Muscle layer of duodenum (tissue), 2 donors: Measurements from ENCODE around the gene TPSAB1.
"Not testable (repeated sequence)": the region's sequence is repeated elsewhere in the genome, so short reads cannot be mapped to it uniquely, and the experiment has no call there.

Experiments used
- H3K27ac ChIP-seq: one replicate; pipeline ENCODE4 v1.7.0; 2013; ENCODE audit warnings: mild to moderate bottlenecking, low read length
- H3K27me3 ChIP-seq: one replicate; pipeline ENCODE4 v1.7.0; 2013; ENCODE audit warnings: low read depth, mild to moderate bottlenecking, control low read depth, low read length
- H3K36me3 ChIP-seq, 2 donors: one replicate each; pipeline ENCODE4 v1.7.0; 2013; ENCODE audit warnings: low read length in 2 of 2, control low read depth in 1 of 2, mild to moderate bottlenecking in 1 of 2; ENCODE audit not compliant: insufficient read depth in 2 of 2, control insufficient read depth in 1 of 2
- H3K4me1 ChIP-seq, 2 donors: one replicate each; pipeline ENCODE4 v1.7.0; 2013; ENCODE audit warnings: low read length in 2 of 2, mild to moderate bottlenecking in 2 of 2, control low read depth in 1 of 2, moderate library complexity in 1 of 2; ENCODE audit not compliant: insufficient read depth in 2 of 2, control insufficient read depth in 1 of 2
- H3K4me3 ChIP-seq, 2 donors: one replicate each; pipeline ENCODE4 v1.7.0; 2013; ENCODE audit warnings: low read length in 2 of 2, low read depth in 1 of 2, mild to moderate bottlenecking in 1 of 2
- H3K9me3 ChIP-seq, 2 donors: one replicate each; pipeline ENCODE4 v1.7.0; 2013; ENCODE audit warnings: low read length in 2 of 2, control low read depth in 1 of 2, mild to moderate bottlenecking in 1 of 2; ENCODE audit not compliant: control insufficient read depth in 1 of 2
- donor health status: healthy.

TPSAB1 gene

DNA sequence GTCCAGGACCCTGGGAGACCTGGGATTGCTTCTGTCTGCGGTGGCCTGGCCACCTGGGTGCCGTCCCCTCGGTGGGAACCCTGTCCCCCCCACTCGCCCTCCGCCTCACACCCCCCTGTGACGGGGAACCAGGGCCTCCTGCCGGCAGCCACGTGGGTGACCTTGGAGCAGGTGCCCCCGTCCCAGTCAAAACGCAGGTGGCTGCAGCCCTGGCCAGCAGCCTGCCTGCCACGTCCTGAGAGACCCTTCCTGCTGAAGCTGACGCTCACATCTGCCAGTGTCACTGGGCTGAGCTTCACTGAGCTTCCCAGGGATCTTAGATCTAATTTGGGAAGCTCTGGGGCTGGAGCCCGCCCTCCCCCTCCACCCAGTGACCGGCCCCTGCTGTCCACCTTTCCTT lies 13.8 kb upstream of the TPSAB1 start:
- not testable (repeated sequence) for H3K4me1 ChIP-seq, H3K4me3 ChIP-seq, H3K27me3 ChIP-seq, H3K9me3 ChIP-seq, H3K27ac ChIP-seq, H3K36me3 ChIP-seq

DNA sequence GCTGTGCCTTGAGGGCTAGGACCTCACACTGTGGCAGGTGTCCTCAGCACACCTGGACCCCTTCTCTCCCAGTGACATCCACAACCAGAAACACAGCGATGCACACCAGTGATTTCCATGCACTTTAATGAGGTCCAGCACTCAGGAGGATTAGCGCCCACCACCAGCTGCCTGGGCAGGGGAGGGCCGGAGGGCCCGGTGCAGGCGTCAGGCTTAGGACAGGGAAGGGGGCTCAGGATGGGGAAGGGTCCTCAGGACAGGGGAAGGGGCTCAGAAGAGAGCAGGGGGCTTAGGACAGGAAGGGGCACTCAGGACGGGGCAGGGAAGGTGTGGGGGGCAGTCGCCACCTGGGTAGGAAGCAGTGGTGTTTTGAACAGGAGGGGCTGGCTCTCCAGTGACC lies 12.3 kb upstream of the TPSAB1 start:
- H3K4me3 ChIP-seq, H3K27me3 ChIP-seq, H3K36me3 ChIP-seq, H3K27ac ChIP-seq, H3K9me3 ChIP-seq, H3K4me1 ChIP-seq: not testable (repeated sequence)

DNA sequence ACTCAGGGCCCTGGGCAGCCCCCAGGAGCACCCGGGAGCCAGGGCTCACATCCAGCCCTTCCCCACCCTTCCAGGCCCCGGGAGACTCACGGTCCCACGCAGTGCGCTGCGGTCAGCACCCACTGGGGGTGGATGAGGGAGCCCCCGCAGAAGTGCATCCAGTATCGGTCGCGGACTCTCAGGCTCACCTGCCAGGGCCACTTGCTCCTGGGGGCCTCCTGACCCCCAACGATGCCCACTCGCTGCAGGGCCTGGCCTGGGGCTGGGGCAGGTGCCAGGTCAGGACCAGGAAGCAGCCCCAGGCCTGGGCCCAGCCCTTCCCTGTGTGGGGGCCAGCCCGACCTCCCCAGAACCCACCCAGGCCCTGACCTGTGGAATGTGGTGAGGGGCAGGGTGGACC lies 11.0 kb upstream of the TPSAB1 start:
- not testable (repeated sequence) for H3K4me1 ChIP-seq, H3K9me3 ChIP-seq, H3K27me3 ChIP-seq, H3K4me3 ChIP-seq, H3K27ac ChIP-seq, H3K36me3 ChIP-seq

DNA sequence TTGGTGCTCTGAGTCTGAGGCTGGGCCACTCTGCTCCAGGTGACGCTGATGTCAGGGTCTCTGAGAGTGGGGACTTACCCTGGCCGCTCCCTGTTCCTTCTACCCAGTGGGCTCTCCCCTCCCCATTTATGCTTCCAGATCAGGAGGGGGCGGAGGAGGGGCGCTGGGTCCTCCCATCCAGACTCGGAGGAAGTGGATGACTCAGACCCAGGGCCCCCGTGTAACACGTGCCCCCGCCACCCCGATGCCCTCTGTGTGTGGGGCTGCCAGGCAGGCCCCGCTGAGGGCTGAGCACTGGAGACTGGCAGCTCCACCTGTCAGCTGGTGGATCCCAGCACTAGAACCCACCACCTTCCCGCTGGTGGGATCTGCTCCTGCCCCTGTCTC lies 10.4 kb upstream of the TPSAB1 start, which contains the start of gene TPSB2:
Gene TPSB2, minus strand, starts transcription at position 101 of the 387 bp plus-strand sequence. CDS start 233 bp downstream, outside the sequence.
- not testable (repeated sequence) for H3K27me3 ChIP-seq, H3K9me3 ChIP-seq, H3K4me1 ChIP-seq, H3K36me3 ChIP-seq, H3K4me3 ChIP-seq, H3K27ac ChIP-seq

DNA sequence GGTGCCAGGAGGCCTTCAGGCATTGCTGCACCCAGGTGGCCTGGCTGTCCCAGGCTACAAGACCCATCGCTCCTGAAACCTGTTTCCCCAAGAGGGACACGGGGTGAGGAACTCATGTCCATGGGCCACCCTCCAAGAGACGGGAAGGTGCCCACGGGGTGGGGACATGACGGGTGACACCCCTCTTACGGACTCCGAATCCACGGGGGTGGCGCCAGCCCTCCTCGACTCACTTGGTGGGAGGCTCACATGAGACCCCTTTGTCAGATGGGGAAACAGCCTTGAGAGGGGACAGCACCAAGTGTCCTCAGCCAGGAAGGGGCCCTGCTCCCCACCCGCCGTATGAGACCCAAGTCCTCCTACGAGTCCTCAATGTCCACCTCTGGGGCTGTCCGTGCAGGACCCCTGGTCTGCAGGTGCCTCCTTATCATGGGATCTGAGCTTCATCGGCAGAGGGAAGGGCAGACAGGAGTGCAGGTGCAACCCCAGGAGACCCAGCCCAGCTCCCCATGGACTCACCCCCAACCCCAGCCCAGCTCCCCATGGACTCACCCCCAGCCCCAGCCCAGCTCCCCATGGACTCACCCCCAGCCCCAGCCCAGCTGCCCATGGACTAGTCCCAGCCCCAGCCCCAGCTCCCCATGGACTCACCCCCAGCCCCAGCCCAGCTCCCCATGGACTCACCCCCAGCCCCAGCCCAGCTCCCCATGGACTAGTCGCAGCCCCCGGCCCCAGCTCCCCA lies 9.9 kb upstream of the TPSAB1 start:
- not testable (repeated sequence) for H3K9me3 ChIP-seq, H3K36me3 ChIP-seq, H3K4me3 ChIP-seq, H3K27ac ChIP-seq, H3K4me1 ChIP-seq, H3K27me3 ChIP-seq

DNA sequence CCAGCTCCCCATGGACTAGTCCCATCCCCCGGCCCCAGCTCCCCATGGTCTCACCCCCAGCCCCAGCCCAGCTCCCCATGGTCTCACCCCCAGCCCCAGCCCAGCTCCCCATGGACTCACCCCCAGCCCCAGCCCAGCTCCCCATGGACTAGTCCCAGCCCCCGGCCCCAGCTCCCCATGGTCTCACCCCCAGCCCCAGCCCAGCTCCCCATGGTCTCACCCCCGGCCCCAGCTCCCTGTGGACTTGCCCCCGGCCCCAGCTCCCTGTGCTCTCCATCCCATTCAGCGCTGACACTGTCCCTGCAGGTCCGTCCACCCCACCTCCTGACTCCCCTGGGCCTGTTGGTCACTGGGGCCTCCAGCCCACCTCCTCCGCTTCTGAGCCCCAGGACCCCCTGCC lies 9.2 kb upstream of the TPSAB1 start:
- H3K4me3 ChIP-seq, H3K4me1 ChIP-seq, H3K27me3 ChIP-seq, H3K9me3 ChIP-seq, H3K27ac ChIP-seq, H3K36me3 ChIP-seq: not testable (repeated sequence)

DNA sequence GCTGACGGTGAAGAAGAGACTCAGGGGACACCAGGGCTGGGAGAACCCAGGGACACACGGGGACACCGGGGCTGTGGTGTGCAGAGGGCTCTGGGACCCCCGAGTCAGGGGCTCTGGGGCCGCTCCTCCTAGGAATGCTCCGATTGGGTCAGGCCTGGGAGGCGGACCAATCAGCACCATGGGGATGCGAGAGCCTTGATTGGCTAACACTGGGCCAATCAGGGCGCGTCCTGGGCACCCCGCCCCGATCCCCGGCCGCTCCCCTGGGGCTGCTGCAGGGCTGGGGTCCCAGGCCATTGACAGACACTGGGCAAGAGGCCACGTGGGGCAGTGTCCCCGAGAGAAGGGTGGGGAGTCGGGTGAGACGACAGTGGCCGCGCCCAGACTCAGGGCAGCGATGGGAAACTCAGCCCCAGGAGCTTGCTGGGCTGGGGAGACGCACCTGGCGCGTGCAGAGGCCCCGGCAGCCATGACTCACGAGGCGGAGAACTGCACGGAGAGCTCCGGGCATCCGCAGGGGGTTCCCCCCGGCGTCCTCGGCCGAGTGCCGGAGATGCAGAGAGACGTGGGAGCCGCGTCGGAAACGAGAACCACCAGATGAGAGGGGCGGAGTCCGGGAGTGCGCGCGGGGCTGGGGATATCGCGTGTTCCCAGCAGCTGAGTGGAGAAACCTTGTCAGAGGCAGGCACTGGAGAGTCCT lies 8.3 kb upstream of the TPSAB1 start:
- H3K9me3 ChIP-seq, H3K27me3 ChIP-seq, H3K4me3 ChIP-seq, H3K4me1 ChIP-seq, H3K36me3 ChIP-seq, H3K27ac ChIP-seq: not testable (repeated sequence)

DNA sequence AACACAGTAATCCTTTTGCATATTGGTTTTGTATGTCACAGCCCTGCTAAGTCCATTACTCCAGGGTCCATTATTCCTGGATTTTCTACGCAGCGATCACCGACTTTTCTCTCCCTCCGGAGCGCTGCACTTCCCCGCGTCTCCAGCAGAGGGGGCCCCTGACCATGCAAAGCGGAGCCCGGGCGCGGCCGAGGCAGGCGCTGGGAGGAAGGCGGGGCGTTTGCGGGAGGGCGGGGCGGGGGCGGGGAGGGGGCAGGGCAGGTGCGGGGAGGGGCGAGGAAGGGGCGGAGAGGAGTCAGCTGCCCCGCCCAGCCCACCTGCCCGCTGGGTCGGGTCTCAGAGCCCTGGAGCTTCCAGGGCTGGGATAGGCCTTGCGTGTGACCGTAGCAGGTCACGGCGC lies 3.8 kb upstream of the TPSAB1 start:
- H3K4me3 ChIP-seq, H3K27me3 ChIP-seq, H3K27ac ChIP-seq, H3K4me1 ChIP-seq, H3K36me3 ChIP-seq, H3K9me3 ChIP-seq: not testable (repeated sequence)

DNA sequence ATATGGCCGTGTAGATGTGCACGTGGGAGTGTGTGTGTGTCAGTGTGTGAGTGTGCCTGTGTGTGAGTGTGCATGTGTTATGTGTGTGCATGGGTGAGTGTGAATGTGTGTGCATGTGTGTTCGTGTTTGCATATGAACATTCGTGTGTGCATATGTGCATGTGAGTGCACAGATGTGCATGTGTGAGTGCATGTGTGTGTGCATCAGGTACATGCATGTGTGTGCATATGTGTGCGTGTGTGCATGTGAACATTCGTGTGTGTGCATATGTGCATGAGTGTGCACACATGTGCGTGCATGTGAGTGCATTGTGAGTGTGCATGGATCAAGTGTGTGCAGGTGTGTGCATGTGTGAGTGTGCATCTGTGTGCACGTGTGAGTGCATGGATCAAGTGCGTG lies 2.5 kb upstream of the TPSAB1 start:
- no peak overlapping the region for H3K27ac ChIP-seq
- no peaks in the 10 kb centered on the region for H3K36me3 ChIP-seq
- H3K4me1 ChIP-seq, result no peaks in the 10 kb centered on the region
- no peaks in the 10 kb centered on the region for H3K9me3 ChIP-seq
- no peak overlapping the region for H3K4me3 ChIP-seq
- no peaks in the 10 kb centered on the region for H3K27me3 ChIP-seq

DNA sequence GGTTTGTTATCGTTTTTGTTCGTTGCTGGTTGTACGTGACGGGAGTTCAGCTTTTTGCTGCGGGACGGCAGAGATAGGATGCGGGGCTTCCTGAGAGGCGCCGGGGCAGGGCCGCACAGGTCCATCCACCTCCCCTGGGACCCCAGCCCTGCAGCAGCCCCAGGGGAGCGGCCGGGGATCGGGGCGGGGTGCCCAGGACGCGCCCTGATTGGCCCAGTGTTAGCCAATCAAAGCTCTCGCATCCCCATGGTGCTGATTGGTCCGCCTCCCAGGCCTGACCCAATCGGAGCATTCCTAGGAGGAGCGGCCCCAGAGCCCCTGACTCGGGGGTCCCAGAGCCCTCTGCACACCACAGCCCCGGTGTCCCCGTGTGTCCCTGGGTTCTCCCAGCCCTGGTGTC lies 1.6 kb upstream of the TPSAB1 start:
- H3K4me1 ChIP-seq, H3K4me3 ChIP-seq, H3K36me3 ChIP-seq: not testable (repeated sequence)

DNA sequence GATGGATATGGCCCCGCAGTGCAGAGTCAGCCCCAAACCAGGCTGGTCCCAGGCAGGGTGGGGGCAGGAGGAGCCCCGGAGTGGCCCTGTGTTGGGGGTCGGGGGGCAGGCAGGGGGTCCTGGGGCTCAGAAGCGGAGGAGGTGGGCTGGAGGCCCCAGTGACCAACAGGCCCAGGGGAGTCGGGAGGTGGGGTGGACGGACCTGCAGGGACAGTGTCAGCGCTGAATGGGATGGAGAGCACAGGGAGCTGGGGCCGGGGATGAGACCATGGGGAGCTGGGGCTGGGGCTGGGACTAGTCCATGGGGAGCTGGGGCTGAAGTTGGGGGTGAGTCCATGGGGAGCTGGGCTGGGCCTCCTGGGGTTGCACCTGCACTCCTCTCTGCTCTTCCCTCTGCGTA lies 930 bp upstream of the TPSAB1 start:
- not testable (repeated sequence) for H3K4me1 ChIP-seq, H3K36me3 ChIP-seq, H3K4me3 ChIP-seq, H3K9me3 ChIP-seq, H3K27ac ChIP-seq, H3K27me3 ChIP-seq

More for the DNA sequence above, 1.6 kb upstream of the TPSAB1 start:
- H3K27me3 ChIP-seq, H3K9me3 ChIP-seq, H3K27ac ChIP-seq: not testable (repeated sequence)

DNA sequence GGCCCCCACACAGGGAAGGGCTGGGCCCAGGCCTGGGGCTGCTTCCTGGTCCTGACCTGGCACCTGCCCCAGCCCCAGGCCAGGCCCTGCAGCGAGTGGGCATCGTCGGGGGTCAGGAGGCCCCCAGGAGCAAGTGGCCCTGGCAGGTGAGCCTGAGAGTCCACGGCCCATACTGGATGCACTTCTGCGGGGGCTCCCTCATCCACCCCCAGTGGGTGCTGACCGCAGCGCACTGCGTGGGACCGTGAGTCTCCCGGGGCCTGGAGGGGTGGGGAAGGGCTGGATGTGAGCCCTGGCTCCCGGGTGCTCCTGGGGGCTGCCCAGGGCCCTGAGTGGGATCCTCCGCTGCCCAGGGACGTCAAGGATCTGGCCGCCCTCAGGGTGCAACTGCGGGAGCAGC lies 576 bp downstream of the TPSAB1 start:
- H3K9me3 ChIP-seq, H3K36me3 ChIP-seq, H3K4me3 ChIP-seq: not testable (repeated sequence)

More for the DNA sequence above, 576 bp downstream of the TPSAB1 start:
- not testable (repeated sequence) for H3K27ac ChIP-seq, H3K27me3 ChIP-seq, H3K4me1 ChIP-seq
